Stimulated activated CD8-positive, alpha-beta memory T cell treated with anti-CD3 and anti-CD28 coated beads, Interleukin-7, amount 100 ng/mL, for 24 hours (primary cell): ENCODE results near the gene TMEM59.
"Not testable (repeated sequence)": the region's sequence is repeated elsewhere in the genome, so short reads cannot be mapped to it uniquely, and the experiment has no call there.

Experiments used
- DNase-seq: peaks from one replicate; pipeline ENCODE4 v3.0.0-alpha.2; 2020; ENCODE audit warnings: low read depth

The TMEM59 gene

DNA sequence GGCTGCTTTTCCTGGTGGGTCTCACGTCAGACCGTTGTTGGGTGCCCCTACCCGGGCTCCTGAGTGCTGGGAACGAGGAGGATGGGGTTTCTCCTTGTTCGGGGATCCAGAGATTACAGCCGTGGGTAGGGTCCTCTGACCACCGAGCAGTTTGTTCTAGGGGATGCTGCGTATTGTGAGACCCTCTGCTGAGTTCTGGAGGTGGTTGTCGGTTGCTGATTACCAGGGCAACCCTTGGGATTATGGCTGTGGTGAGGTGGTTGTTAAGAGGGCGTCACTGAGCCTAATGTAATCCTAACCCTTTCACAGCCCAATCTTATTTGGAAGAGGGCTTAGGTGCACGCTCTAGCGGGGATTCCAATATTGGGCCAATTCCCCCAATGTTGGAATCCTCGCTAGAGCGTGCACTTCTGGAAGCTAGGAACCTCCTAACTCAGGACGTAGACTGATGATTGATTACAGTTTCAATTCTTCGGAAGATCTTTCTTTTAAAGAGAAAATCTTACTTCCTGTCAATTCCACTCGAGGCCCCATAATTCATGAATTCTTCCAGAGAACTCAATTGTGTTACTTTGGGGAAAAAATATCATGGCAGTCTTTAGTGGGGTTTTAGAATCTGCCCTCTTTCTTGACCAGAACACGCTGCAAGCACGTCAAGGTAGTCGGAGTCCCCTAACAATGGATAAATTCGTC is 887 bp upstream of the TMEM59 start:
- no peak for DNase-seq

DNA sequence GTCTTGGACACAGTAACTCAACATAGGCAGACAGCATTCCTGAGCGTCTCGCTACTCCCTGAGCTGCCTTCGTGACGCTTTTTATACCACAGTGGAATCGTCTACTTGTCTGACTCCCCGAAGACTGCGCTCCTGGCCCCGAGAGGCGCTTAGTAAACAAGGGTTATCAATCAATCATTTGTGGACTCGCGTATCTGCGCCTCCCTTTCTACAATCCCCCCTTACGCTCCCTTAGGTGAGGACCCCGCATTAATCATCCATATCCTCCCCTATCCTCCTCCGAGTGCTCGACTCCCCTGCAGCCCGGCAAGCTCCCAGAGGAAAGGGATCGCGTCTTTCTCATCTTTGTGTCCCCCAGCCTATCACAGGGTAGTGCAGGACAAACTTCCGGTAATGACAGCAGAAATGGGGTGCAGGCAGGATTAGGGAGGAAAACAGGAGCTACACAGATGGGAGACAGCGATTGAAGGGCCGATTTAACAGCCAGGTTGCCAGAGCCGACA is 522 bp downstream of the TMEM59 start:
- DNase-seq: no peak

DNA sequence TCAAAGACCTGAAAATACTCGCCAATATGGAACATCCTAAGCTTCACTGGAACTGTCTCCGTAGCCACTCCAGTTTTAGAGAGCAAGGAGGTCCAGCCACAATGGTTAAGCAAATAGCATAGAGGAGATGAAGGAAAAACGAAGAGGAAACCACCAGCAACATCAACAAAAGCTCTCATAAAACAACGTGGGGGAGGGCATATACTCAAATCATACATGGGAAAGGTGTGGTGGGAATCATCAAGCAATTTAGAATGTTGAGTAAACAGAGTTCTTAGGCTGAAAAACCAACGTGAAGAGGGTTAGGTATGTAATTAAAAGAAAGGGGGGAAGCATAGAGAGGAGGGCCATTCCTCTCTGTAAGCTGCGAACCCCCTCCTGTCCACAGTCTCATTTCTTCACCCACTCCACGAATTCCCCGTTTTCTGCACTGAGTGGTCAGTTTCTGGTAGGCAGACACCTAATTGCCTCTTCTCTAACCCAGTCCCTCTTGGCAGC is 1.0 kb downstream of the TMEM59 start:
- DNase-seq: no peak

DNA sequence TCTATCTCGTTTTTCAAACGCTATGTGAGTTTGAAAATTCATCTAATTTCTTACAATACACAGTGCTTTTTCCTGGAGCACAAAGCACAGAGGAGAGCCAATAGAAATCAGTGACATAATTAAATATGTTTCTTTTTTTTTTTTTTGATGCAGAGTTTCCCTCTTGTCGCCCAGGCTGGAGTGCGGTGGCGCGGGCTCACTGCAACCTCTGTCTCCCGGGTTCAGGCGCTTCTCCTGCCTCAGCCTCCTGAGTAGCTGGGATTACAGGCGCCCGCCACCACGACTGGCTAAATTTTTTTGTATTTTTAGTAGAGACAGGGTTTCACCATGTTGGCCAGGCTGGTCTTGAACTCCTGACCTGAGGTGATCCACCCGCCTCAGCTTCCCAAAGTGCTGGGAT is 2.6 kb downstream of the TMEM59 start:
- DNase-seq: not testable (repeated sequence)

DNA sequence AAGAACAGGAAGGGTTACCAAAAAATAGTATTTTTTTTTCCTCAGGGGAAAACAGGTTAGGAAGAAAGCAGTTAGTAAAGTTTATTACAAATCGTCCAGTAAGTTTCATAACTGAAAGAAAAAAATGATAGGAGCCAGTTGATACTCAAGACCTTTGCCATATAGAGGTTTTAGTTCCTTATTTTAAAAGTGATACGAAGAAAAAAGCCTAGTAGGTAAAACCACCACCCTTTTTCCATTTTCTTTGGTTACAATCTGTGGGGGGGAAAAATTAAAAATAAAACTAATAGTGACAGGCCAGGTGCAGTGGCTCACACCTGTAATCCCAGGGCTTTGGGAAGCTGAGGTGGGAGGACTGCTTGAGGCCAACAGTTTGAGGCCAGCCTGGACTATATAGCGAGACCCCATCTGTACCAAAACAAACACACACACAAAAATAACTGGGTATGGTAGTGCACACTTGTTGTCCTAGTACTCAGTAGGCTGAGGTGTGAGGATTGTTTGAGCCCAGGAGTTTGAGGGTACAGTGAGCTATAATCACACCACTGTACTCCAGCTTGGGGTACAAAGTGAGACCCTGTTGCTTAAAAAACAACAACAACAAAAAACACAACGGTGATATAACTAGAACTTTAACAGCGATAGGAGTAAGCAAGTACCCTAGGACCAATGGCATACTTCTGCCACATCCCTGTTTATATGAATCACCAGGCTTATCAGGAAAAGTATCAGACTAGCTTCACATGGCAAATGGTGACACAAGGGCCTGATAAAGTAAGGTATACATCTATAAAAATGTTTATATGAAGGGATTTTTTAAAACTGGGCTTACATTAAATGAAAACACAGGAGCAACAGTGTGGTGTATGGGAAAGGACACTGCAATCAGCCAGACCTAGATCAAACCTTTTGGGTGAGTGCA is 5.4 kb downstream of the TMEM59 start:
- no peak for DNase-seq

DNA sequence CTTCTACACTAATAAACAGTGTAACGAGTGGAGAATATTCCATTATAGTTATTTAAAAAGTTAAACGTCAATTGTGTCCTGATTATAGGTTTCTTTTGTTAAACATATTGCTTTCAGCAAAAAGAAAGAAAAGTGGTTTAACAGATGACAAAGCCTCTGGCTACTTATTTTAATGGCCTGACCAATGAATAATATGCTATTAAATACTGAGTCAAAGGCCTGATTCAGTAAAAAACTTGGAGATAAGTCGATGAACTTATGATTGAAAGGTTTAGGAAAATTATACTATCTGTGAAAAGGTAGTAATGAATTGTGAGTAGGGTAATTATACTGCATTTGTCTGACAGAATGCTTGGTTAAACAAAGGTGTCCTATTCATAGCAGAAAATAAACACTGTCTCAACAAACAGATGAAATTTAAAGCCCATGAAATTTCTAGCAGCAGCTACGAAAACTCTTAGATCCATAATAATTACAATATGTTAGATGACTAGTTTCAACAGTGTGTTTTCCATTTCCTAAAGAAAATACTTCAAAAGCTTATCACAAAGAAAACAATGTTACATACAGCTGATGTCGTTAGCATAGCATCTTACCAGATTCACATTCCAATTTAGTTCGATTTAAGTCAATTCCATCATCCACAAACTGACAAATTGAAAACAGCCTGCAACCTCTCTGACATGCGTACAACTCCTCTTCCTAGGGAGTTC is 6.2 kb downstream of the TMEM59 start:
- no peak for DNase-seq

DNA sequence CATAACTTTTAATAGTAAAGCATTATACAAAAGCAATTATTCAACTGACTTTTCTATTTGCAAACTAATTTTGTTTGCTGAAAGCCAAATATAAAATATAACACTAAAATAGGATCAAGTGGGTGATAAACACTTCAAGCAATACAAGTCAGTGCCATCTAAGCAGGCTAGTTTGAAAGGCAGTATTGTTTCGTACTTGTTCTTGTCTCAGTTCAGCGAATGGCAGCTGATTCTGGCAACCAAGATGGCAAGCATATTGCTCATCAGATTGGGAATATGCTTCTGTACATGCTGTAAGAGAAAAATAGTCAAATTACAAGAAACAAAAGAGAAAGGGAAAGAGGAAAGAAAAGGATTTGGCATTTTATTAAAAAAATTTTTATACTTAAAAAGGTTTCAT is 7.5 kb downstream of the TMEM59 start:
- DNase-seq: no peak

DNA sequence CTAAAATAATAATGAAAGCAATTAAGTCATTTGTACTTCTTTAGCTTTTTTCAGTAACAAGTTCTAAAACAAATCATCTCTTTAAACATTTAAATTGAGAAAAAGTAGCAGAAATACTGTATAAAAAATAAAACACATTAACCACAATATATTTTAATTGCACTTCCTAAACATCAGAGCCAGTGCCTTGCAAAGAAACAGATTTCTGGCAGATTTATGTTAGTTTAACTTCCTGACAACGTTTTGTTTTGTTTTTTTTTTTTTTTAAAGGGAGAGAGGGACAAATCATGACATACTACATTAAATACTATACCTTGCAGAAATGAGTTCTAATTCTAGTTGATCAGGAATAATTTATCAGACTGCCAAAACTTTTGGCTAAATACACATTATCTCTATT is 11.2 kb downstream of the TMEM59 start:
- no peak for DNase-seq

DNA sequence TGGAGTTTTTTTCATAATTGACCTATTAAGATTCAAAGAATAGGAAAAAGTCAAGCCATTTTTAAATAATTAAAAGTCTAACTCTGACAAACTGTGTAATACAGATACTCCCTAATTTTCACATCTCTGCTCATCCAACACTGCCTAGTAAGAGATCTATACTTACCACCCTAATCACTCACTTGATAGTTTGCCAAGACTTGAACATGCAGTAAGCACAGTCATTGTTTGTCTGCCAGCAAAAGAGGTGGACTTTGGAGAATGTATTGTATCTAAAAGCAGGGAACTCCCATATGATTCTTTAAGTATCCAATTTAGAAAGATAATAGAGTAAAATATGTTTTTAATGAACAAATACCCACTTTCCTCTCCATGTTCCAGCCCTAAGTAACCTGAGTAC is 15.5 kb downstream of the TMEM59 start:
- no peak for DNase-seq

DNA sequence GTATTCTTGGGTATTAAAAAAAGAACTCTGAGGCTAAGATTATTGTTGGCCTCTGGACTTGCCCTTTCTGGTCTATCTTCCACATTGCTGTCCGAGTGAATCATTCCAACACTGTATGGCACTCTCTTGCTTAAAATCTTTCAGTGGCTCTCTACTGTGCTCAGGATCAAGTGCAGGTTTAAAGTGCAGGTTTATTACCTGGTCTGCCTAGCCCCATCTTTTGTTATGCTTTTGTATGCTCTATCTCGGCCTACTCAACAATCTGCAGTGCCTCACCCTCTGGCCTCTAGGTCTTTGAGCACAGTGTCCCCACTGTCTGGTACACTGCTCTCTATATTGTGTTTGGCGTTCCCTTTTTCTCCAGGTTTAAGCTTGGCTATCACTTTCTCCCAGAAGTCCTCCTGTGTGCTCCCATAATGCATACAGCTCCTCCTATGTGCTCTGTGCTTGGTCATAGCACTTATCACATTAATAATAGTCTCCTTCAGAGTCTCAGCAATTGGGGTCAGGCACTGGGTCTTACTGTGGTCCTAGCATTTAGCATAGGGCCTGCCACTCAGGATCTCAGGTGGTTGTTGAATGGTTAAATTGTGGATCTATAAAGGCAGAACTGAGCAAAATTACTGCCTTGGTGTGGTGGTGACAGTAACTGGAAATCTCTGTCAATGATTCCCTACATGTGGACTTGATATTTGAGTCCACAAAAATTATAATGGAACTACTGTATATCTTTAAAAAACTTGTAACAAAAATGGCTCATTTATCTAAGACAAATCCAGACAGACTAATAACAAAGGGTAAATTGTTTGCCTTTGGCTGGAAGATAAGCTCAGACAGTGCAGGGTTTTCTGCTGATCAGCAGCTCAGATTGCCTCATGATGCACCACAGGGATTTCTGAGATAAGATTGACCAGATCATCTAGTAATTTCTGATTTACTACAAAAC is 24.4 kb downstream of the TMEM59 start:
- DNase-seq: no peak

DNA sequence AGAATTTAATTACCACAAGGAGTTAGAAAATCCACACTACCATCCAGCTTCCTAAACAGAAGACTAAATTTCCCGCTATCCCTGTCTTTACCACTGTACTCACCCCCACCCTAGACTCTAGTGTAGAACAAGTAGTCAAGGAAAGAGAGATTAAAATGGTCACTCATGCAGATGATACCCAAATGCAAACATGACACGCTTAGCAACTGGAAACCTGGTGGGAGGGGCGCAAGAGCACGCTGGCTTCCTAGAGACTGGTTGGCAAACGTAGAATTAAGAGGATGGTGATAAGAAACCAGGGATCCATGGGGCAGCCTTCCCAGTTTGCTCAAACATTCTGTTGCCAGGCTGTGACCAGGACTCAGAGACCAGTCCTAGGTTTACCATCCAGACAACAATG is 25.2 kb downstream of the TMEM59 start:
- DNase-seq: no peak

DNA sequence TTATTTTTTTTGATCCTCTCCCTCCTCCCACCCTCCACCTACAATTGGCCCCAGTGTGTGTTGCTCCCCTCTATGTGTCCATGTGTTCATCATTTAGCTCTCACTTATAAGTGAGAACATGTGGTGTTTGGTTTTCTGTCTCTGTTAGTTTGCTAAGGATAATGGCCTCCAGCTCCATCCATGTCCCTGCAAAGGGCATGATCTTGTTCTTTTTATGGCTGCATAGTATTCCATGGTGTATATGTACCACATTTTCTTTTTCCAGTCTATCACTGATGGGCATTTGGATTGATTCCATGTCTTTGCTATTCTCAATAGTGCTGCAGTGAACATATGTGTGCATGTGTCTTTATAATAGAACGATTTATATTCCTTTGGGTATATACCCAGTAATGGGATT is 28.2 kb downstream of the TMEM59 start:
- DNase-seq: not testable (repeated sequence)

DNA sequence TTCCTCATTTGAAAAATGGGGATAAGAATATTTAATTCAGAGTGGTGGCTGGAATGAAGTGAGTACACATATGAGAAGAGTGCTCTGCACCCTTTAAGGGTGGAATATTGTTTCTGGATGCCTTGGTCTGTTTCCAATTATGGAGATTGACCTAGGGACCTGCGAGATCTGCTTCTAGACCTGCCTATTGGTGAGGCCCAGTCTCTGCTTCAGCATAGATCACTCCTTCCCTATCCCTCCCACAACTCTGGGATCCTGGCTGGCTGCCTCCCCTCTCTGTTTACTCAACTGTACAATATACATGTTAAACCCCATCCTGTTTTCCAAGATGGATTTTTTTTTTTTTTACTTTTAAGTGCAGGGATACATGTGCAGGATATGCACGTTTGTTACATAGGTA is 28.6 kb downstream of the TMEM59 start:
- DNase-seq: no peak

DNA sequence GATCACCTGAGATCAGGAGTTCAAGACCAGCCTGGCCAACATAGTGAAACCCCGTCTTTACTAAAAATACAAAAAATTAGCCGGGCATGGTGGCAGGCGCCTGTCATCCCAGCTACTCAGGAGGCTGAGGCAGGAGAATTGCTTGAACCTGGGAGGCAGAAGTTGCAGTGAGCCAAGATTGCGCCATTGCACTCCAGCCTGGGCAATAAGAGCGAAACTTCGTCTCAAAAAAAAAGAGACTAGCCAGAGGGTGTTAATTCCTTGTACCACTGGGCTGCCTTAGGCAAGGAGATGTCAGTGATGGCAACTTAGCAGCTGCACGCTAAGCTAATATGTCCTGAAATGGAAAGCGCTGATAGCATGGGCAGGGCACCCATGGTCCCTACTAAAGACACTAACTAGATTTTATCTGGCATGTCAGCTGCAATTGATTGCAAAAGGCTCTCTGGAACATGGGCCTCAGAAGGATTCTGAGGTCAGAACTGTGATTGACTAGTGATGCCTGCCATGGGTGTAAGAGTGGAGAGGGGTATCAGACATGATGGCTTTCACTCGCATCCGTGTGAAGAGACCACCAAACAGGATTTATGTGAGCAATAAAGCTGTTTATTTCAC is 33.3 kb downstream of the TMEM59 start:
- not testable (repeated sequence) for DNase-seq

DNA sequence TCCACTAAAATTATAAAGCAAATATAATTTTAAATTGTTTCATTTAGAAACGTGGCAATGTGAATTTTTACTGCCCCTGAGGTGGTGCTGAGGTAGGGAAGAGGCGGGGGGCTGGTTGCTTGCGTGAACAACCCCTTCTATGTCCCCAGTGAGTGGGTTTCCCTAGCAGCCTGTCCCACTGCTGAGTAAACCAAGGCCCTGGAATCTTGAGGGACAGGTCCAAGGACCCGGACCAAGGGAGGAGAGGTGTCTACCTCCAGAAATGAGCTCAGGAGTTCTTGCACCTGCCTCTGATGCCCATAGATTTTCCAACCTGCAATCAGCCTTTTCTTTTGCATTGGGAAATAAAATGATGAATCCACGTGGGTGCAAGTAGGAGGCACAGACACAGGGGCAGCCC is 34.4 kb downstream of the TMEM59 start:
- DNase-seq: no peak

DNA sequence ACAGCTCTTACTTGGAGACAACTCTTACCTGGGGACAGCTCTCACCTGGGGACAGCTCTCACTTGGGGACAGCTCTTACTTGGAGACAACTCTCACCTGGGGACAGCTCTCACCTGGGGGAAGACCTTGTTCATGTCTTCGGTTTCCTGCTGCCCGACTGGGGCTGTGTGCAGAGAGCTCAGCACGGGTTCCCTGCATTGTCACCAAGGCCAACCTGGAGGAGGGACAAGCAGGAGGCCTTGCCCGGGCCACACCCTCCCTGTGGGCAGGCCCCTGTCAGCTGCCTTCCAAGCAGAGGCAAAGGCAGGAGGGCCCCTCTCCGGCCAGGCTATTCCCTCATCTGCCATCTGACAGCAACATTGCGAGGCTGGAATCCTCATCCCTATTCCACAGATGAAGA is 35.0 kb downstream of the TMEM59 start, which contains the start of gene LDLRAD1:
LDLRAD1 (minus strand) TSS at position 208 of the 400 bp plus-strand sequence; CDS start at position 134, 74 bp downstream.
- DNase-seq: no peak

DNA sequence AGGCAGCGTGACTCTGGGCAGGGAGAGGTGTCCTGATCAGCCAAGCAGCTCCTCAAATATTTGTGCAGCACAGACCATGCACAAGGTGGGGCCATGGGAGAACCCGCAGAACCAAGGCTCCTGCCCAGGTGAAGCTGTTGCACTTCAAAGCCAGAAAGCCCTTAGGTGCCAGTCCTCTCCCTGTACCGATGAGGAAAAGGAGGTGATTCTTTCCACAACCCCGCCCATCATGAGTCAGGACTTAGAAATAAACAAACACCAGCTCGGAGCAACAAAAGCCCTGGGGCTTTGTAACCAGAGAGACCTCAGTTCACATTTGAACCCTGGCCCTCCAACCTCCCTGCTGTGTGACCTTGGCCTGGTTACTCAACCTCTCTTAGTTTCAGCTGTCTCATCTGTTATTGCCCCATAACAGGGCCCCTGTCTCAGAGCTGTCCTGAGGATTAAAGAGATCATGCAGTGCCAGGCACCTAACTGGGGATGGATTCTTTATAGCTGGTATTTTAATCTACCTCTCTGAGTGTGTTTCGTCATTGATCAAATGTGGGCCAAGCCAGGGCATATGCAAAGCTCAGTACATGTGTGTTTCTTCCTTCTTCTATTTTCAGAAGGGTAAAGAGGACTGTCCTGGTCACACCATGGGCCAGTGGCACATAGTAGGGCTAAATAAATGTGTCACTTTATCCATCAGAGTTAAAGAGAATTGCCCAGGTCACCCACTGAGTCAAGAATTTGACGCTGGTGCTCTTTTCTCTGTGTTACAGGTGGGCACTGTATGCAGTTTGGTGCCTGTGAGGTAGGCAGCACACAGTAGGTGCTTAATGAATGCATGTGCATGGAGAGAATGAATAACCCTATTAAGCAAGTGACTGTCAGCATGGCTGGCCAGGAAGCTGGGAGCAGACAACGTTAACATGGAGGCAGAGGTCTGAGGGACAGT is 36.4 kb downstream of the TMEM59 start:
- DNase-seq: no peak

DNA sequence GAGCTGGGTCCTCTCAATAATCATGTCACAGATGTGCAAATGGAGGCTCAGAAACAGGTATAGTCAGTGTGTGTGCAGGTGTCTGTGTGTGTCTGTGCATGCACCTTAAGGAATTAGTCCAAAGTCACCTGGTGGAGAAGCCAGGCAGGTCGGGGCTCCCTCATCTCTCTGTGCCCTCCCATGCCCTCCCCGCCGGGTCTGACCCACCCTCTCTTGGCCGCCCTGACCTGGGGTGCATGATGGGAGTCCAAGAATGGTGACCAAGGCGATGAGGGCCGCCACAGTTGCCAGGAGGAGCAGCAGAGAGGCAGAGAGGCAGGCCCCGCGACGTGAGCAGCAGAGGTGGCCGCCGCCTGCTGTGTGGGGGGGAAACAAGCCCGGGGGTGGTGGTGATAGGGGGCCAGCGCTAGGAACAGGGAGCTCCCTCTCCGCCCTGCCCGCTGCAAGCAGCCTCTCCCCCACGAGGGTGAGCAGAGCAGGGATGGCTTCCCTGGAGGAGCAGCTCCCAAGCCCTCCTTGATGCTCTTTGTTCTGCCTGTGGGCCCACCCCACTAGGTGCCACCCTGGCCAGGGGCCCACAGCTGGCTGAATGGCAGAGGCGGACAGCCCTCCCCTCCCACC is 38.9 kb downstream of the TMEM59 start:
- no peak for DNase-seq

DNA sequence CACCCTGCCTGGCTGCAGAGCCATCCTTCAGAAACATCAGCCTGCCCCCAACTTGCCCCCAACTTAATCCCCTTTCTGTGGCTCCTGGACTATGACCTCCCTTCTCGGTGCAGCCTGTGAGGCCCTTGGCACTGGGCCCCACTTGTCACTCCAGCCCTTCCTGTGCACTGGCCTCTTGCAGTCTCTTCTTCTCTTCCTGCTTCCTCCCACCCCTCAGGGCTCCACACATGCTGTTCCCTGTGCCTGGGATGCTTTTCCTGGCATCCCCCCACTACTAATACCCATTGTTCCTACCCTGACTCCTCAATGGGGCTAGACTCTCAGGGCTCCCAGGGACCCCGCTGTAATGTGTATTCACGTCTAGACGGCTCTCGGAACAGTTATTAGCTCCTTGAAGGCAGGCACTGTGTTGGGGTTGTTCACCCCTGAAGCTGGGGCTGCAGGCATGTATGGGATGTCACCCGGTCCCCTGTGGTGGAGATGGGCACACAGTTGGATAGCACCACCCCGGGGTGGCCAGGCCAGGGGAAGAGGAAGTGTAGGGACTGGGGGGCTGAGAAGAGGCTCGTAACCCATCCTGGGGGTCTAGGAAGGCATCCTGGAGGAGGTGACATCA is 39.5 kb downstream of the TMEM59 start:
- DNase-seq: no peak
